GM12801 (cell line): Measurements from ENCODE around the gene OPCML.

Source experiments
- CTCF ChIP-seq: IDR thresholded peaks from one replicate; pipeline ENCODE4 v1.5.1; 2011; ENCODE audit warnings: control low read depth; ENCODE audit not compliant: insufficient read length; ENCODE audit errors: extremely low read depth

OPCML gene

GRCh38 chr11:132980670-132981069 lies 551.6 kb downstream of the OPCML start:
- no peak for TF ChIP-seq CTCF

- no peak for TF ChIP-seq CTCF
These were observed 554.6 kb downstream of the OPCML start for GRCh38 chr11:132977746-132978145.

GRCh38 chr11:132977241-132977640 lies 555.1 kb downstream of the OPCML start:
- no peak for TF ChIP-seq CTCF

- TF ChIP-seq CTCF = no peak
These were observed 556.2 kb downstream of the OPCML start for GRCh38 chr11:132976115-132976514.

- no peak for TF ChIP-seq CTCF
These were observed 558.6 kb downstream of the OPCML start for GRCh38 chr11:132973686-132974085.

GRCh38 chr11:132972565-132972964 lies 559.7 kb downstream of the OPCML start:
- TF ChIP-seq CTCF = no peak

GRCh38 chr11:132971351-132971750 lies 561.0 kb downstream of the OPCML start:
- no peak for TF ChIP-seq CTCF

- no peak for TF ChIP-seq CTCF
These were observed 562.4 kb downstream of the OPCML start for GRCh38 chr11:132969892-132970291.
